ENCODE results near the gene TSPAN11.
"Not testable (repeated sequence)": the region's sequence is repeated elsewhere in the genome, so short reads cannot be mapped to it uniquely, and the experiment has no call there.

TSPAN11 gene

DNA sequence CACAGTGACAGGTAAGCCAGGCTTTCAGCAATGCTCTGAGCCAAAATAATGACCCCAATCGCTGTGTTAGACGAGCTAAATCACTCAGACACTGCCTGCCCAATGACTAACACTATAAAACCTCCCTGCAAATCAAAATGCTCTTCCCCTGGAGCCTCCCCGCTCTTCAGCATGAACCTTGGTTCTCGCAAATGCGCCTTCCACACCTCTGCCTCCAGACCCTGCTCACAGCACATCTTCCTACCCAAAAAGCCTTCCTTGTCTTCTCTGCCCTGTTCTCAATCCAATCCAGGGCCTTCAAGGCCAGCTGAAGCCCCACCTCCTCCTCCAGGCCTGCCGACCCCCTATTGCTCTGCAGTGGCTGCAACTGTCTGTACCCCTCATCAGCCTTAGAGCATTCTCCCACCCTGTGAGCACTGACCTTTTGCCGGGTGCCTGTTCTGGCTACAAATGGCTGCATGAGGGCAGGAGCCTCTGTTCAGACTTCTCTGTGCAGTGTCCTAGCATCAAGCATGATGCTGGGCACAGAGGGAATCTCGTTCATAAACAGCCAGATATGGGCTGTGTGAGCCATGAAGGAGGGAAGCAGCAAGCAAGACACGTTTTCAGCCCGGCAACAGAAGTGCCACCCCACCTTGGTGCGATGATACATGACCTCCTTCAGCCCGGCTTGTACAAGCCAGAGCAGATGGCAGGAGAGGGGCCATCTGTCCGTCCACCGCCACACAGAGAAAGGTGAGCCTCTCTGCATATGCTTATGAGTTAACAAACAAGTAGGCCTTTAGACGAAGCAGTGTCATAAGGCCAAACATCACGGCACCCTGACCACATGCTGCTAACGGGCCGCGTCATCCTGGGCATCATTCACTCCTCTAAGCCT, 82.7 kb downstream of the TSPAN11 start:
- no peak overlapping the region for H3K4me3 ChIP-seq (ENCODE audit: low read depth, low read length)
- no peak for TF ChIP-seq CTCF (IDR thresholded peaks at IDR 0.05; ENCODE audit: borderline replicate concordance, insufficient read depth, low read depth, low read length)

DNA sequence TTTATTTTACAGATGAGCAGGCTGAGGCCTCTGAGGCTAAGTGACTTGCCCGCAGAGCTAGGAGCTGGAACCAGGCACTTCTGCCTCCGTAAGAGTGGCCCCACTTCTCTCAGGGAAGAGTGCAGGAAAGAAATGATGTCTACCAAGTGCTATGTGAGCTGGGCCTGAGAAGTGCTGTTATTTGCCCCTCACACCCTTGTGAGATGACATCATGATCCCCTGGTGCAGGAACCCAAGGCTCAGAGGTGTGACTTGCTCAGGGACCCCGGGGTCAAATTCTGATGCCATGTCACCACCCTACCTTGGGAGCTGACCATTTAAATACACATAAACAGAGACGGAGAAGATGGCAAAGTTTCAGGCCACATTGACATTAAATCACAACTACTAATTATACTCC, 83.4 kb downstream of the TSPAN11 start:
- TF ChIP-seq CTCF (IDR thresholded peaks at IDR 0.05; ENCODE audit: borderline replicate concordance, insufficient read depth, low read depth, low read length): no peak
- no peak overlapping the region for H3K4me3 ChIP-seq (ENCODE audit: low read depth, low read length)

- TF ChIP-seq CTCF (IDR thresholded peaks at IDR 0.05; ENCODE audit: borderline replicate concordance, insufficient read depth, low read depth, low read length): no peak
- no peak overlapping the region for H3K4me3 ChIP-seq (ENCODE audit: low read depth, low read length)
These were observed 84.8 kb downstream of the TSPAN11 start for GRCh38 chr12:31011336-31011735.

- peak; percentile 54; the same call in 1 of the 2 replicates for TF ChIP-seq CTCF (IDR thresholded peaks at IDR 0.05; ENCODE audit: borderline replicate concordance, insufficient read depth, low read depth, low read length)
- H3K4me3 ChIP-seq (ENCODE audit: low read depth, low read length): no peak overlapping the region
These were observed 85.4 kb downstream of the TSPAN11 start for GRCh38 chr12:31011746-31012566.

- H3K4me3 ChIP-seq (ENCODE audit: low read depth, low read length): not testable (repeated sequence)
These were observed 86.0 kb downstream of the TSPAN11 start for GRCh38 chr12:31012567-31012891.

GRCh38 chr12:31015215-31015614, 88.7 kb downstream of the TSPAN11 start:
- TF ChIP-seq CTCF (IDR thresholded peaks at IDR 0.05; ENCODE audit: borderline replicate concordance, insufficient read depth, low read depth, low read length): no peak
- no peak overlapping the region for H3K4me3 ChIP-seq (ENCODE audit: low read depth, low read length)

DNA sequence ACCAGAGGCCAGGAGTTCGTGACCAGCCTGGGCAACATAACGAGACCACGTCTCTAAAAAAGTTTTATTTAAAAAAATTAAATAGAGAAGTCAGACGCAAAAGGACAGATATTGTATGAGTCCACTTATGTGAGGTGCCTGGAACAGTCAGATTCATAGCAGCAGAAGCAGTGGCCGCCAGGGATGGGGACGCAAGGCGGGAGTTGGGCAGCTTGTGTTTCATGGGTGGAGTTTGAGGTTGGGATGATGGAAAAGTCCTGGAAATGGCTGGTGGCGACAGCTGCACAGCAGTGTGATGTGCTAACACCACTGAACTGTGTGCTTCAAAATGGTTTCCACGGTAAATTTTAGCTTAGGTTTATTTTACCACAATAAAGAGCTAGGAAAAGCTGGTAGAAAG, 89.5 kb downstream of the TSPAN11 start:
- no peak overlapping the region for H3K4me3 ChIP-seq (ENCODE audit: low read depth, low read length)
- no peak for TF ChIP-seq CTCF (IDR thresholded peaks at IDR 0.05; ENCODE audit: borderline replicate concordance, insufficient read depth, low read depth, low read length)
